NOMO-1 treated with DMSO at 0.1 percent for 48 hours (cell line): Measurements from ENCODE around the gene PLCD1.
"Not testable (repeated sequence)": the region's sequence is repeated elsewhere in the genome, so short reads cannot be mapped to it uniquely, and the experiment has no call there.

Experiments
- DNase-seq: peaks from one replicate; lab custom pipeline; 2025; ENCODE audit not compliant: unreplicated experiment; lab: John Stamatoyannopoulos, UW

The PLCD1 gene

DNA sequence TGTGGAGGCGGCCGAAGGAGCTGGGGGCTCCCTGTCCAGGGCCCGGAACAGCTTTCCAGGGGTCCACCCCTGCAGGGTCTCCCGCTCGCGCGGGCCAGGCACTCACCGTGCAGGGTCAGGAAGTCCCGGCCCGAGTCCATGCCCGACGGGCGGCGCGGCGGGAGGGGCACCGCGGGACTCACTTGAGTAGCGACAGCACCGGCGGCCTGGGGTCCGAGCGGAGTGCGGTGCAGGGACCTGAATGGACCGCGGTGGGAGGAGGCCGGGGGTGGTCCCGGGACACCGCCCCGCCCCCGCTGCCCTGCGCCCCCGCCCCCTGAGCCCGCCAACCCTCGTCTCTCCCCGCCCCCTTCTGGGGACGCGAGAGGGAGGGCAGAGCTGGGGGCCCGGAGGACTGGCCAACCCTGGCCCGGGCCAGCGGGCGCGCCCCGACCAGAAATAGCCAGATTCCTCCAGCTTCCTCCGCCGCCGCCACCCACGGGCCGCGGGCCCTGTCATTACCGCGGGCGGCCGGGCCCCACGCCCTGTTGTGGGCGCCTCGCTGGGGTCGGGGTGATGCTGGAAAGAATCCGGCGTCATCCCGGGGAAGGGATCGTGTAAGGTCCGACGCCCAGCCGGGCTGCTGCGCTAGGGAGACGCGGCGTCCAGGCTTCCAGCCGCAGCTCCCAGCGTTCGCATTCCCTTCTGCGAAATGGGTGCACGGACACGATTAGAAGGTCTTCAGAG lies at the start of gene PLCD1:
PLCD1 (minus strand) TSS at position 243 of the 726 bp plus-strand sequence; CDS start at position 140, 103 bp downstream.
- DNase-seq, result peak; percentile 40

DNA sequence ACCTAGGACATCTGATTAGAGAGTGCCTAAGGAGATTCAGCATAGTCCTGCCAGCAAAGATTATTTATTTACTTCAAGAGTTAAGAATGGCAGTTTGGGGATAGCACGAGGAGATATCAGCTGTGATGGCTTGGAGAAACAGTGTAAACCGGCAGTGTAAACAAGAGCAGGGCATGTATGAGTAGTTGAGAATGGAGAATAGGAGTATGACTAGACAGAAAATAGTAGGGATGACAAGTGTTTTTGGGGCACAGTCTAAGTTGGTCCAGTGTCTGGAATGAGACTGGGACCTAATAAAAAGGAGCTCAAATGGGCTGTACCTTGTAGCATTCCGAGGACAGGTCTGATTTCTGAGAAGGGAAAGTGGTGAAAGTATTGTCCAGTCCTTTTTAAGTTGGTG lies 47.6 kb upstream of the PLCD1 start:
- not testable (repeated sequence) for DNase-seq

DNA sequence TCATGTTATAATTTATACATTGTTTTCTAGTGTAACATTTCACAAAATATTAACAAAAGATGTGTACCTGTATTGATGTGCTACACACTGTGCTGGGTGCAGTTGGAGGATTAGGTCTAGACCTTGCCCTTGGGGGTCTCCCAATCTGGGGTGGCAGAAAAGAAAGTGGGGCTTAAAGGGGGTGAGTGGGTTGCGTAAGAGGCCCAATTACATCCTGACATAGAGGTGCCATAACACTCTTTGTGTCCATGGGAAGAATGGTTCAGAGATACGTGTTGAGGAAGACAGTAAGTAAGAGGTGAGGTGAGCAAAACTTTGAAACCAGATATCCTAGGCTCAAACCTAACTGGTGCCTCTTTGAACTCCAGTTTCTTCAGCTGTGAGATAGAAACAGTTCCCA lies 40.6 kb upstream of the PLCD1 start:
- DNase-seq, result no peak

DNA sequence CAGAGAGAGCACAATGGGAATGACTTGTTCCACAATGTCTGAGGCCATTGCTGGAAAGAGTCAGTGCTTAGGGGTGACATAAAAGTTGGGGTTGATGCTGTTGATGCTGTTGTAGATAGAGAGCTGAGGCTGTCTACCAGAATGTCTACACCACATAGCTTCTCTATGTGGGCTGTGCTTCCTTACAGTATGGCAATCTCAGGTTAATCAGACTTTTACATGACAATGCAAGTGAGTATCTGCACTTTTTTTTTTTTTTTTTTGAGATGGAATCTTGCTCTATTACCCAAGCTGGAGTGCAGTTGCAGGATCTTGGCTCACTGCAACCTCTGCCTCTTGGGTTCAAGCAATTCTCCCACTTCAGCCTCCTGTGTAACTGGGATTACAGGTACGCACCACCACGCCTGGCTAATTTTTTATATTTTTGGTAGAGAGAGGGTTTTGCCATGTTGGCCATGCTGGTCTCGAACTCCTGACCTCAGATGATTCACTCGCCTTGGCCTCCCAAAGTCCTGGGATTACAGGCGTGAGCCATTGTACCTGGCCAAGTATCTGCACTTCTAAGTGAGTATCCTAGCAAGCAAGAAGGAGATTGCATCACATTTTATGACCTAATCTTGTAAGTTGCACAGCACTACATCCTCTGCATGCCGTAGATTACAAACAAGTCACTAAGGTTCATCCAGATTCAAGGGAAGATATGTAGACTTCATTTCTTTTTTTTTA lies 38.2 kb upstream of the PLCD1 start:
- peak; percentile 39 for DNase-seq

DNA sequence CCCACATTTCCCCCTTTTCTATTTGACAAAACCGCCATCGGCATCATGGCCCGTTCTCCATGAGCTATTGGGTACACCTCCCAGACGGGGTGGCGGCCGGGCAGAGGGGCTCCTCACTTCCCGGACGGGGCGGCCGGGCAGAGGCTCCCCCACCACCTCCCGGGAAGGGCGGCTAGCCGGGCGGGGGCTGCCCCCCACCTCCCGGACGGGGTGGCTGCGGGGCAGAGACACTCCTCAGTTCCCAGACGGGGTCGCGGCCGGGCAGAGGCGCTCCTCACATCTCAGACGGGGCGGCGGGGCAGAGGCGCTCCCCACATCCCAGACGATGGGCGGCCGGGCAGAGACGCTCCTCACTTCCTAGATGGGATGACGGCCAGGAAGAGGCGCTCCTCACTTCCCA lies 35.0 kb upstream of the PLCD1 start:
- not testable (repeated sequence) for DNase-seq

DNA sequence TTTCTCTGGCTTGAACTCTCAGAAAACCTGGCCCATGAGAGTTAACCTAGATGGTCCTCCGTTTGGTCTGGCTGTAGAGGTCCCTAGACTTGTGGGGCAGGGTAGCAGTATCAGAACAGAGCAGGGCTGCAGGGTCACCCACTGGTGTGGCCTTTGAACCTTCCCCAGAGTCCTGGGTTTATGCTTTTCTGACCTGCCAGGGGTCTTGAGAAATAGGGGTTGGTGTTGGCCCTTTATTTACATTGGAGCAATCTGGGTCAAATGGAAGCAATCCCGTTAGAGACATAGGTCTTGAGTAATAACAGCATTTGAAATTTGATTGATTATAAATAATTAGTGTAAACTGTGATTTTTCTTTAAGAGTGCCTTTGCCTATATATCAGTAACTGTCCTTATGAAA lies 33.4 kb upstream of the PLCD1 start:
- DNase-seq, result no peak

DNA sequence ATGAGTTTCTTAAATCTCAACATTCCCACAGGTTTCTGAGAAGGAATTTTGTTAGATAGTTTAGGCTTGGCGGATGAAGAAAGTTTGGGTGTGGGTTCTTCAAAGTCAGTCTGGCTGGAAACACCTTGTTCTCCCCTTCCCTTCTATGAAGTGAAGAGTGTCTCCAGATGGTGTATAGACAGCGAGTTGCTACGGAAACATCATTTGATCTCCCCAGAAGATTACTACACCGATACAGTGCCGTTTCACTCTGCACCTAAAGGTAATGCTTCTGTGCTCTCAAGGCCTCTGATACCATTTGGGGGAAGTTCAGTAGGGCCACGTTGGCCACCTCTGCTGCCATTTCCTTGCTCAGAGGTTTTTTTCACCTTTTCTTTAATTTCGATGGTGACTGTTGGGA lies 30.1 kb upstream of the PLCD1 start:
- DNase-seq, result no peak

DNA sequence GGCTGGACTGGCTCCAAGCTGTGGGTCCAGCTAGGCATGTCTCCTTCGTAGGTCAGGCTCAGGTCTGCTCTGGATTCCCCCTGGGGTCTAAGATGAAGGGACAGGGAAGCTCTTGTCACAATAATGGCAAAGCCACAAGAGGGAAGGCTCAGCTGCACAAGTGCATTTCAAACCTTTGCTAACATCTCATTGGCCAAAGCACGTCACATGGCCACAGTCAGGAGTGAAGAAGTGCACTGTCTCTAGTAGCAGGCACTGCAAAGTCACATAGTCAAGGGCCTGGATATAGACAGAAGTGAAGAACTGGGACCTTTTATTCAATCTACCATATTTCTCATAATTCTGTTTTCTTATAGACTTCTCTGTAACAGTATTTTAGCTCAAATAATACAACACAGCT lies 29.7 kb upstream of the PLCD1 start:
- no peak for DNase-seq

DNA sequence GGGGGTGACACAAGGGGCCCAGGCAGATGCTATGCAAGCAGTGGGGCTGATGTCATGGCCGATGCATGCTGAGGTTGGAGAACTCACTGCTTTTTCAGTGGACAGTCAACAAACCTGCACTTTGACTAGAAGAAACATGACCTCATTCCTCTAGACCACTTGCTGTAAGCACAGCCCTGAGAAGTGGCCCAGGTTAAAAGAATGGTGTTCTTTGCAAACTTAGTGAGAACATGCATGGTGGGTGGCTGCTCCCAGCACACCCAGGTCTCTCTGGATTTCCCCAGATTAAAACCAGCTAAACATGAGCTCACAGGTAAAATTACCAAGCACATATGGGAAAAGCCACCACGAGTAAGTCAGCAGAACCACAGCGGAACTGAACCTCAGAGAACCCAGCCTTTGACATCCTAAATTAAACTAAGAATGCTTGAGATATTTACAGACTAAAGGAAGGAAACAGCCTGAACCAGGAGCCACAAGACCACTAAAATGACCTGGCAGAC lies 25.1 kb upstream of the PLCD1 start:
- DNase-seq, result no peak

DNA sequence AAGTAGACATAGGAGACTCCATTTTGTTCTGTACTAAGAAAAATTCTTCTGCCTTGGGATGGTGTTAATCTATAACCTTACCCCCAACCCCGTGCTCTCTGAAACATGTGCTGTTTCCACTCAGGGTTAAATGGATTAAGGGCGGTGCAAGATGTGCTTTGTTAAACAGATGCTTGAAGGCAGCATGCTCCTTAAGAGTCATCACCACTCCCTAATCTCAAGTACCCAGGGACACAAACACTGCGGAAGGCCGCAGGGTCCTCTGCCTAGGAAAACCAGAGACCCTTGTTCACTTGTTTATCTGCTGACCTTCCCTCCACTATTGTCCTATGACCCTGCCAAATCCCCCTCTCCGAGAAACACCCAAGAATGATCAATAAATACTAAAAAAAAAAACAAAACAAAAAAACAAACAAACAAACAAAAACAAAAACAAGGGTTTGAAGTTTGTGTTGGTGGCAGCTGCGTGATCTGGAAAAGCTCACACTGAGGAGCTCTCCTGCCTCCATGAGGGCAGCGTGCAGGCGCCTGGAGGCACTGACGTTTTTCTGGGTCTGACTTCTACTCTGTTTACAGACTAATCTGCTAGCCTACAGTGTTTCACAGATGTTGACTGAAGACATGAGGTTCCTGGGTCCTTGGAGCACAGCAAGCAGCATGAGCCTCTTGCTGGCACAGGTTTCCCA lies 24.5 kb upstream of the PLCD1 start:
- DNase-seq, result not testable (repeated sequence)

DNA sequence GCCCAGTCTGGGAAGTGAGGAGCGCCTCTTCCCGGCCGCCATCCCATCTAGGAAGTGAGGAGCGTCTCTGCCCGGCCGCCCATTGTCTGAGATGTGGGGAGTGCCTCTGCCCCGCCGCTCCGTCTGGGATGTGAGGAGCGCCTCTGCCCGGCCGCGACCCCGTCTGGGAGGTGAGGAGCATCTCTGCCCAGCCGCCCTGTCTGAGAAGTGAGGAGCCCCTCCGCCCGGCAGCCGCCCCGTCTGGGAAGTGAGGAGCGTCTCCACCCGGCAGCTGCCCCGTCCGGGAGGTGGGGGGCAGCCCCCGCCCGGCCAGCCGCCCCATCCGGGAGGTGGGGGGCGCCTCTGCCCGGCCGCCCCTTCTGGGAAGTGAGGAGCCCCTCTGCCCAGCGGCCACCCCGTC lies 23.8 kb upstream of the PLCD1 start:
- DNase-seq, result not testable (repeated sequence)

DNA sequence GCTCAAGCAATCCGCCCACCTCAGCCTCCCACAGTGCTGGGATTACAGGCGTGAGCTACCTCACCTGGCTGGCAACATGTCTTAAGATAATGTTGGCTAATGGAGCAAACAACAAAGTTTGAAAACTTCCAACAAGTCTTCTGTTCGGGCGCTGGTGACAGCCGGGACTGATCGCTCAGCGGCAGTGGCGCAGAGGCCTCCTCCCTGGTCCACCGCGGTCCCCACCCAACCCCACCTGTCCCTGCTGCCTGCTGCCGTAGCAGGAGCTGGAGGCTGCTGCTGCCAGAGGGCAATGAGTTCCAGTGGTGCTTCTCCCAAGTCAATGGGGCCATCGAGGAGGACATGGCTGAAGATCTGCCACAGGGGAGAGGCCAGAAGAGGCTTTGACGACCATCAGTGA lies 21.7 kb upstream of the PLCD1 start:
- no peak for DNase-seq

DNA sequence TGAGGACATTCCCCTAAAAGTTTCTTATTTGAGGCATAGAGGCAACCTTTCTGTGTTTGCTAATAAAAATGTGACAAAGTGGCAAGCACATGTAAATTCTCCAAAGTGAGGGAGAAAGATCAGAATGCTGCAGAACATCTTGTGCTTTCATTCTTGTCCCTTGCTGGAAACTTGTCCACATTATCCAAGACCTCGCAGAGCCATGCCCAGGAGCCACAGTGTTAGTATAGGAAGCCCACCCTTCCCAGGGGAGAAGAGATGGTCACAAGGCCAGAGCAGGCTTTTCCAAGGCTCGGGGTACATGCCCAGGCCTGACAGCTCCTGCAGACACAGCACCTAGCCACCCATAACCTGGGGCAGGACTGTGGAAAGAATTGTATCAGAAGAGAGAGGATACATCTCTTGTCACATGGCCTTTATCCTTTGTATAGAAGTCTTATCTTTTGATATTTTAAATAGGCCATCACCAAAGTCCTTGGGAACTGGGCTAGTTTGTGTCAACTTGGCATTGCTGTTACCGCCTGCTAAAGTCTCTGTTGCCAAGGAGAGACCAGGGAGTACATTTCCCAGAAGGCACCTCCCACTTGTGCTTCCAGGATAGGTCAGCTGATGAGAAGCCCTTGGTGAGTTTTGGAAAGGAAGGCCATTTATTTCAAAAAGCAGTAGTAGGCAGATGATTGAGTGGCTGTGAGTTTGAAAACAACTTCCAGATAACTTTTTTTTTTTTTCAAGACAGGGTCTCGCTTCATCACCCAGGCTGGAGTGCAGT lies 20.1 kb upstream of the PLCD1 start:
- no peak for DNase-seq

DNA sequence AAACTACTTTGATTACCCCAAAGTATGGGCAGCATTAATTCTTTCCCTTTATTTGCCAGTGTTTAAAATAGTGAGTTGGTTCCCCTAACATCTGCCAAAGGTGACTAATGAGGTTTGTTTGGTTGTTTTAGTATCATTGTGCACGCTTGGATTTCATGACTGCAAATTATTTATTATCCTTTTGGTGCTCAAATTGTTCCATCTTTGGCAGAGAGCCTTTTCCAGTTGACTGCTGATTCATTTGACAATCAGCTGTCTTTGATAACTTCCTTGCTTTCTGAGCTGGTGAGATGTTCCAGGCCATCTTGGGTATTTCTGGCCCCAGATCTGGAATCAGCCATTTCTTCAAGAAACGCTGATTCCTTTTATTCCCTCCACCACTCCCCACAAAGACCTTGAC lies 18.5 kb upstream of the PLCD1 start:
- no peak for DNase-seq

DNA sequence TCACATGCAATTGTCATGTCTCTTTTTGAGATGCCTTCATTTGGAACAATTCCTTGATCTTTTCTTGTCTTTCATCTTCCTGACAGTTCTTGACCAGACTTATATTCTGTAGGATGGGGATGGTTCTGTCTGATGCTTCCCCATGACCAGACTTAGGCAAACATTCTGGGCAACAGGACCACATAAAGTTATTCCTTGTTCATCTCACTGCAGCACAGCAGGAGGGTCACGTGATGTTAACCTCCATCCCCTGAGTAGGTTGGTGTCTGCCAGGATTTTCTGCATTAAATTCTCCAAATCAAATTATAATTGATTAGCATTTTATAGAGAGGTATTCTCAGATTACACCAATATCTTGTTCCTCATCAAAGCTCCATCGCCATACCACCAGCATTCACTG lies 17.4 kb upstream of the PLCD1 start:
- no peak for DNase-seq

DNA sequence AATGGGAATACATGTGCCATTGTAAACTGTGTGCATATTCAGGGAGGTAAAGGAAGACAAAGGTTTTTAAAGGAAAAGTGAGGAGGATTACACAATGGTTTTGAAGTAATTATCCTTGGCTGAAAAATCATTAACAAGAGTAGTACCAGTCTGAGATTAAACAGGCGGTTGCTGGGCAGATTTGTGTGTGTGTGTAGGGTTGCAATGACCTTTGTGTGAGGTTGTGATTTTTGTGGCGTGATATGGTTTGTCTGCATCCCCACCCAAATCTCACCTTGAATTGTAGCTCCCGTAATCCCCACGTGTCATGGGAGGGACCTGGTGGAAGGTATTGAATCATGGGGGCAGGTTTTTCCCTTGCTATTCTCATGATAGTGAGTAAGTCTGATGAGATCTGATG lies 16.6 kb upstream of the PLCD1 start:
- no peak for DNase-seq

DNA sequence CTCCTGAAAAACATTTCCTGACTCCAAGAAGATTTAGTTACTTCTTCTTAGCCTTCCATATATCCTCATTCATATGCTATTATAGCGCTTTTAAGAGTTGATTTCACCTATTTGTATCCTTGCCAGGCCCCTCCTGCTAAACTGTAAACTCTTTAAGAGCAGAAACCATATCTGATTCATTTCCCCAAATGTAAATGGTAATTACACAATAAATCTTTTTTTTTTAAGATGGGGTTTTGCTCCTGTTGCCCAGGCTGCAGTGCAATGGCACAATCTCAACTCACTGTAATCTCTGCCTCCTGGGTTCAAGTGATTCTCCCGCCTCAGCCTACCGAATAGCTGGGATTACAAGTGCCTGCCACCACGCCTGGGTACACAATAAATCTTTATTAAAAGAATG lies 14.0 kb upstream of the PLCD1 start:
- peak; percentile 48 for DNase-seq

DNA sequence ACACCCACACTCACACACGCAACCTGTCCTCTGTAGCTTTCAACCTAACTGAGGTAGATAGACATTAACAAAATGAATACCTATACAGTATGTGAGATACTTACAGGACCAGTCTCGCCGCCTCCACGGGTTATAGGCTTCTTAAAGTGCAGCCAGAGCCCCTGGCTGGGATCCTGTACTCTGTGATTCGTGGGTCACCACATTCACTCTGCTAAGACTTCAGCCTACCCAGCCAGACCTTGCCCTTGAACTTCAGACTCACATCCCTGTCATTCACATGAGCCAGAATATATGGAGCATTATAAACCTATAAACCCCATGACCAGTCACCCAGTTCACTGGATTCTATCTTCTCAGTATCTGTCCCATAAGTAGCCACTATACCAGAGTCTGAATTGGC lies 11.0 kb upstream of the PLCD1 start:
- DNase-seq, result no peak

DNA sequence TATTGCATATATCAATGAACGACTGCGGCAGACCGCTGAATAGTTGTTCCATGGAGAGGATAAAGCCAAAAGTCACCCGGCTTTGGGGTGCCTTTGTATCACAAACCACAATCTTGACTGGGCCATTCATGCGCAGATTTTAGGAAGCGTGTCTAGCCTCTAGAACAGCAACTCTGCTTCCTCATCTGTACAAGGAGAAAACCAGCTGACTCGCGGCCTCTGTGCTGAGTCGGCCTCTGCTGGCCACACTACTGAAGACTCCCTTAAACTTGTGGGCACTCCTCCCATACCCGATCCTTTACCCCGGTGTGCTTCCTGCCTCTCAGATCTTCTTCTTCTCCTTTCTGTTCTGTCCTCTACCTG lies 10.4 kb upstream of the PLCD1 start:
- DNase-seq, result peak; percentile 91

DNA sequence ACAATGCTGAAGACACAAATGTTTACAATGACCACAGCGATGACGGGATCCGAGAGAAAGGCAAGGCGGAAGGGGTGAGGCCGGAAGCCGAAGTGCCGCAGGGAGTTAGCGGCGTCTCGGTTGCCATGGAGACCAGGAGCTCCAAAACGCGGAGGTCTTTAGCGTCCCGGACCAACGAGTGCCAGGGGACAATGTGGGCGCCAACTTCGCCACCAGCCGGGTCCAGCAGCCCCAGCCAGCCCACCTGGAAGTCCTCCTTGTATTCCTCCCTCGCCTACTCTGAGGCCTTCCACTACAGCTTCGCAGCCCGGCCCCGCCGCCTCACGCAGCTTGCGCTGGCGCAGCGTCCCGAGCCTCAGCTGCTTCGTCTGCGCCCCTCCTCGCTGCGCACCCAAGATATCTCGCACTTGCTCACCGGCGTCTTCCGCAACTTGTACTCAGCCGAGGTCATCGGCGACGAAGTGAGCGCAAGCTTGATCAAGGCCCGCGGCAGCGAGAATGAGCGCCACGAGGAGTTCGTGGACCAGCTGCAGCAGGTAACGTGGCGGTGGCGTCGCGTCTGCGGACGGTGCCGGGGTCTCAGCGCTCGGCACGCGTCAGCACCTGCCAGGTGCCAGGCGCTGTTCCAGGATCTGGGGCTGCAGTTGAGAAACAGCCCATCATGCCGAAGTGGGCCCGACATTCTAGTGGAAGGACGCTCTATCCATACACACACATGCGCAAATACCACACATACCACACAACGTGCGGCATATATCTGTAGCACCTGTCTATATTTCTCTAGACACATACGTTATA lies 9.9 kb upstream of the PLCD1 start, which contains the start of gene DLEC1:
DLEC1 (plus strand) TSS at position 108 of the 798 bp plus-strand sequence; CDS start at position 126, 18 bp downstream.
- peak; percentile 75 for DNase-seq
